ENCODE results near the gene NBPF9.
A peak's percentile ranks its signal among the peaks of the same experiment; 100 is the strongest.
"Not testable (repeated sequence)": the region's sequence is repeated elsewhere in the genome, so short reads cannot be mapped to it uniquely, and the experiment has no call there.

Gene NBPF9

GRCh38 chr1:149103109-149104081 is at the start of gene NBPF9:
NBPF9 (minus strand) TSS chr1:149103551; CDS start chr1:149082139, 21,412 bp downstream.
- peak; percentile 77 for DNase-seq

- DNase-seq, result not testable (repeated sequence)
These were observed 46.6 kb upstream of the NBPF9 start for GRCh38 chr1:149149909-149150308.

- DNase-seq, result not testable (repeated sequence)
These were observed 34.2 kb upstream of the NBPF9 start for GRCh38 chr1:149137585-149137984.

- not testable (repeated sequence) for DNase-seq
These were observed 27.6 kb upstream of the NBPF9 start for GRCh38 chr1:149130938-149131337.

- DNase-seq, result not testable (repeated sequence)
These were observed 25.9 kb upstream of the NBPF9 start for GRCh38 chr1:149129245-149129644.

- not testable (repeated sequence) for DNase-seq
These were observed 23.3 kb upstream of the NBPF9 start for GRCh38 chr1:149126555-149127145.

GRCh38 chr1:149123948-149124926 is 20.9 kb upstream of the NBPF9 start:
- peak; percentile 19 for DNase-seq

GRCh38 chr1:149112828-149113227 is 9.5 kb upstream of the NBPF9 start:
- DNase-seq, result not testable (repeated sequence)

GRCh38 chr1:149110343-149110742 is 7.0 kb upstream of the NBPF9 start:
- DNase-seq, result not testable (repeated sequence)

GRCh38 chr1:149102574-149102973 is 777 bp downstream of the NBPF9 start:
- not testable (repeated sequence) for DNase-seq

- not testable (repeated sequence) for DNase-seq
These were observed 5.1 kb downstream of the NBPF9 start for GRCh38 chr1:149098276-149098675.

- DNase-seq, result not testable (repeated sequence)
These were observed 10.2 kb downstream of the NBPF9 start for GRCh38 chr1:149093155-149093554.

GRCh38 chr1:149075505-149076127 is 27.7 kb downstream of the NBPF9 start:
- not testable (repeated sequence) for DNase-seq

GRCh38 chr1:149064611-149065010 is 38.7 kb downstream of the NBPF9 start:
- DNase-seq, result not testable (repeated sequence)

GRCh38 chr1:149043056-149043455 is 60.3 kb downstream of the NBPF9 start:
- DNase-seq, result not testable (repeated sequence)

GRCh38 chr1:149033916-149034315 is 69.4 kb downstream of the NBPF9 start:
- not testable (repeated sequence) for DNase-seq

- DNase-seq, result not testable (repeated sequence)
These were observed 79.0 kb downstream of the NBPF9 start for GRCh38 chr1:149024327-149024726.

- not testable (repeated sequence) for DNase-seq
These were observed 84.8 kb downstream of the NBPF9 start for GRCh38 chr1:149018577-149018976.

- not testable (repeated sequence) for DNase-seq
These were observed 86.7 kb downstream of the NBPF9 start for GRCh38 chr1:149016626-149017025.

- not testable (repeated sequence) for DNase-seq
These were observed 87.8 kb downstream of the NBPF9 start for GRCh38 chr1:149015522-149015921.

- DNase-seq, result not testable (repeated sequence)
These were observed 89.8 kb downstream of the NBPF9 start for GRCh38 chr1:149013513-149013912.

- not testable (repeated sequence) for DNase-seq
These were observed 90.8 kb downstream of the NBPF9 start for GRCh38 chr1:149012599-149012998.

Data from retina (tissue), 1 donor.